Aorta (tissue), 5 donors: ENCODE measurements around the gene ITCH. TPM values are rescaled to one million over a fixed set of nuclear protein-coding genes. Genes with fewer than 3 reads are reported as not detected.
"Not testable (repeated sequence)": the region's sequence is repeated elsewhere in the genome, so short reads cannot be mapped to it uniquely, and the experiment has no call there.

Experiments used
- ATAC-seq: fragments of 200-7000 bp; cut with Tn5 transposase; one replicate; pipeline ENCODE4 v1.9.1; 2022; ENCODE audit warnings: moderate library complexity; ENCODE audit not compliant: low FRiP score
- DNase-seq, 2 donors: peaks; one replicate each; pipeline ENCODE4 v3.0.0-alpha.2; 2020
- H3K27ac ChIP-seq, 2 donors: one replicate each; pipeline ENCODE4 v1.5.1; 2013; ENCODE audit warnings: low read length in 2 of 2, mild to moderate bottlenecking in 2 of 2, moderate library complexity in 2 of 2, control low read depth in 1 of 2, inconsistent platforms in 1 of 2, low read depth in 1 of 2
- H3K27me3 ChIP-seq, 2 donors: one replicate each; pipeline ENCODE4 v1.6.1; 2013; ENCODE audit warnings: control low read depth in 1 of 2, low read length in 1 of 2, mild to moderate bottlenecking in 1 of 2, moderate library complexity in 1 of 2; ENCODE audit not compliant: insufficient read depth in 2 of 2, control insufficient read depth in 1 of 2
- H3K36me3 ChIP-seq, 2 donors: one replicate each; pipeline ENCODE4 v1.6.1; 2013; ENCODE audit warnings: control low read depth in 1 of 2, low read length in 1 of 2, mild to moderate bottlenecking in 1 of 2; ENCODE audit not compliant: insufficient read depth in 2 of 2, control insufficient read depth in 1 of 2
- H3K4me1 ChIP-seq, 2 donors: one replicate each; pipeline ENCODE4 v1.6.1; 2013; ENCODE audit warnings: low read length in 2 of 2, control low read depth in 1 of 2, mild to moderate bottlenecking in 1 of 2, moderate library complexity in 1 of 2; ENCODE audit not compliant: insufficient read depth in 2 of 2, control insufficient read depth in 1 of 2
- H3K4me3 ChIP-seq, 2 donors: one replicate each; pipeline ENCODE4 v1.5.1; 2013; ENCODE audit warnings: low read length in 2 of 2, control low read depth in 1 of 2, mild to moderate bottlenecking in 1 of 2
- H3K9me3 ChIP-seq: one replicate; pipeline ENCODE4 v1.6.1; 2013; ENCODE audit warnings: mild to moderate bottlenecking, low read length; ENCODE audit not compliant: control insufficient read depth
- WGBS, 2 donors: extraction: QIAGEN DNeasy Blood & Tissue Kit; methylation state at CpG; one replicate each; pipeline ENCODE4 v1.1.7; 2013; 5-methylcytosine and 5-hydroxymethylcytosine counted together
- intact Hi-C, 2 donors: fragments of 100-400 bp; cut with DNase I; formaldehyde crosslinking; loops; one replicate each; pipeline versions ENCODE4 v1.14.2 to v1.15.0; 2022
- polyA plus RNA-seq, 2 donors: library from polyadenylated mRNA; stranded (reverse); fragments of 200-250 nt; gene quantifications; one replicate each; pipeline ENCODE4 v1.2.3, GENCODE V29; 2013
- total RNA-seq, 2 donors: library from RNA; stranded (reverse); fragmentation: NEBNext Ultra II Directional; extraction: Animal tissue kit (Norgen Biotek cat#: 25700); gene quantifications; one replicate each; pipeline ENCODE4 v1.2.1, GENCODE V29; 2021
- donor health status: healthy with polysubstance abuse.
- donor health status: Bipolar disorder and iron deficiency.
- donor health status: DM: no; HTN: no; CAD: no.
- donor health status: DM: no; HTN: no; CAD: no.
- donor health status: DM: yes; HTN: yes; CAD: no.

ITCH gene
- total and polyA plus RNA-seq, 4 donors = 11.7 to 66.2 (median 36.8) TPM

- H3K4me3 ChIP-seq, DNase-seq, intact Hi-C loops, H3K4me1 ChIP-seq, H3K27me3 ChIP-seq, ATAC-seq, H3K36me3 ChIP-seq, H3K27ac ChIP-seq, H3K9me3 ChIP-seq: not testable (repeated sequence)
- WGBS, 2 donors = 75 to 77% methylated on average over 7 of the region's 7 CpGs
These were observed 155.8 kb downstream of the ITCH start for GRCh38 chr20:34518863-34519262.

DNA sequence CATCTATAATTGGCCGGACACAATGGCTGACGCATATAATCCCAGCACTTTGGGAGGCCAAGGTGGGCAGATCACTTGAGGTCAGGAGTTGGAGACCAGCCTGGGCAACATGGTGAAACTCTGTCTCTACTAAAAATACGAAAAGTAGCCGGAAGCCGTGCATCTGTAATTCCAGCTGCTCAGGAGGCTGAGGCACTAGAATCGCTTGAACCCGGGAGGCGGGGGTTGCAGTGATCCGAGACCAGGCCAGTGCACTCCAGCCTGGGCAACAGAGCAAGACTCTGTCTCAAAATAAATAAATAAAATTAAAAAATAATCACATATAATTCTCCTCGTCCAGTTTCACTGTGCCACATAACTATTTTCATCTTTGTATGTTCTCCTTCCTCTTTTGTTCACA lies 156.8 kb downstream of the ITCH start:
- not testable (repeated sequence) for H3K4me3 ChIP-seq, H3K27me3 ChIP-seq, DNase-seq, H3K27ac ChIP-seq, H3K36me3 ChIP-seq, ATAC-seq, H3K9me3 ChIP-seq, H3K4me1 ChIP-seq
- intact Hi-C loops = loop anchor here (2.0 to 10.0 kb wide), 2 partner anchors 205 to 207 kb away; no protein-coding TSS in a partner anchor
- 79 to 81% methylated on average over 10 of the region's 10 CpGs for WGBS, 2 donors

GRCh38 chr20:34522969-34523871 lies 160.1 kb downstream of the ITCH start:
- Histone ChIP-seq H3K27me3 (no peaks in the 10 kb centered on the region), H3K27ac (peak overlapping the region in 1 of 2 donors; percentile 46), H3K9me3 (no peaks in the 10 kb centered on the region), H3K4me1 (peaks cover 0 to 1% of the 10 kb centered on the region in 2 donors), H3K36me3 (peaks cover 0 to 2% of the 10 kb centered on the region in 2 donors), H3K4me3 (no peak overlapping the region)
- intact Hi-C loops = loop anchor here in 1 of 2 donors (10.0 kb wide), 1 partner anchor 208 kb away; no protein-coding TSS in a partner anchor
- DNase-seq (no peak), ATAC-seq (peak; percentile 44)
- 21 to 28% methylated on average over 16 to 17 of the region's 17 CpGs for WGBS, 2 donors

- Histone ChIP-seq H3K27me3 (no peaks in the 10 kb centered on the region), H3K36me3 (peaks cover 0 to 2% of the 10 kb centered on the region in 2 donors), H3K4me3 (no peak overlapping the region), H3K27ac (no peak overlapping the region), H3K4me1 (peaks cover 0 to 1% of the 10 kb centered on the region in 2 donors), H3K9me3 (no peaks in the 10 kb centered on the region)
- no peak for ATAC-seq
- 86 to 87% methylated on average over 11 of the region's 11 CpGs for WGBS, 2 donors
- intact Hi-C loops = loop anchor here in 1 of 2 donors (10.0 kb wide), 1 partner anchor 210 kb away; no protein-coding TSS in a partner anchor
- no peak for DNase-seq
These were observed 161.4 kb downstream of the ITCH start for GRCh38 chr20:34524426-34524825.

DNA sequence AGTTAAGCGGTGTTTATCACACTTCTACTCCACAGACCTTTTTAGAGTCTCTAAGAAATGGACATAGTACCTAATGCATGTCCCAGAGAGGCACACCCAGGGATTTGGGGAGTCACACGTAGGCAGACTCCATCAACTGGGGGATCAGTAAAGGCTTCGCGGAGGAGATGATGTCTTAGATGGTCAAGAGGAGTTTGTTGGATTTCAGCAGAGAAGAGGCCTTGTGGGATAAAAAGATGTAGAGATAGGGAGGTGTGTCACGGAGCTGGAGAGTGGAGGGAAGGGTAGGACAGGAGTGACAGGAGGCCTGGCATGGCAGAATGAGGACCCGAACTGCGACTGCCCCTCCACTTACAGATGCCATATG lies 162.3 kb downstream of the ITCH start:
- intact Hi-C loops = loop anchor here in 1 of 2 donors (10.0 kb wide), 1 partner anchor 211 kb away; no protein-coding TSS in a partner anchor
- DNase-seq = no peak
- Histone ChIP-seq H3K27me3 (no peaks in the 10 kb centered on the region), H3K36me3 (peaks cover 0 to 2% of the 10 kb centered on the region in 2 donors), H3K4me3 (no peak overlapping the region), H3K4me1 (peaks cover 0 to 1% of the 10 kb centered on the region in 2 donors), H3K9me3 (no peaks in the 10 kb centered on the region), H3K27ac (peak overlapping the region in 1 of 2 donors; percentile 69)
- no peak for ATAC-seq
- 79 to 82% methylated on average over 7 of the region's 7 CpGs for WGBS, 2 donors

GRCh38 chr20:34525709-34526416 lies 162.8 kb downstream of the ITCH start:
- no peaks in the 10 kb centered on the region for H3K9me3 ChIP-seq
- WGBS, 2 donors = 19 to 21% methylated on average over 14 of the region's 14 CpGs
- no peak overlapping the region for H3K4me3 ChIP-seq
- no peaks in the 10 kb centered on the region for H3K27me3 ChIP-seq
- H3K4me1 ChIP-seq = peaks cover 0 to 1% of the 10 kb centered on the region in 2 donors
- intact Hi-C loops = loop anchor here in 1 of 2 donors (10.0 kb wide), 1 partner anchor 211 kb away; no protein-coding TSS in a partner anchor
- H3K36me3 ChIP-seq = peaks cover 0 to 2% of the 10 kb centered on the region in 2 donors
- DNase-seq (peak; percentile 87 to 90), ATAC-seq (peak; percentile 86)
- H3K27ac ChIP-seq = peak overlapping the region in 1 of 2 donors; percentile 69

DNA sequence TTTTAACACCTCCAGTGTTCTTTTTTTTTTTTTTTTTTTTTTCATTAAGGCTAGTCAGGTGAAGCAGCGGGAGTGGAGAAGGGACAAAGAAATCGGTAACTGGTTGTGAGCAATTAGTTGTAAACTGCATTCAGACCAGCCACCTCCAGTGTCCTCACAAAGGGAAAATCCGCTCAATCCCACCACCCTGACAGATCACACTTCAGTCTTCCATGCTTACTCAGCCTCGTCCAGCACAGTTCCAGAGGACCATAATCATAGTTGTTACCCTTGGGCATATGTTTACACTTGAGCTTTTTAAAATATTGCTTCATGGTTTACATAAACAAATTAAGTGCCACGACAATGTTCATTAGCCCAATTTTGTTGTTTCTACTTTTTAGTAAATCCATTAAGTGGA lies 163.4 kb downstream of the ITCH start:
- Histone ChIP-seq H3K4me1 (peaks cover 0 to 1% of the 10 kb centered on the region in 2 donors), H3K4me3 (no peak overlapping the region), H3K9me3 (no peaks in the 10 kb centered on the region), H3K36me3 (peaks cover 0 to 2% of the 10 kb centered on the region in 2 donors), H3K27ac (peak overlapping the region in 1 of 2 donors; percentile 56), H3K27me3 (no peaks in the 10 kb centered on the region)
- DNase-seq (no peak), ATAC-seq (no peak)
- intact Hi-C loops = loop anchor here in 1 of 2 donors (10.0 kb wide), 1 partner anchor 212 kb away; no protein-coding TSS in a partner anchor
- 80 to 81% methylated on average over 5 of the region's 5 CpGs for WGBS, 2 donors

DNA sequence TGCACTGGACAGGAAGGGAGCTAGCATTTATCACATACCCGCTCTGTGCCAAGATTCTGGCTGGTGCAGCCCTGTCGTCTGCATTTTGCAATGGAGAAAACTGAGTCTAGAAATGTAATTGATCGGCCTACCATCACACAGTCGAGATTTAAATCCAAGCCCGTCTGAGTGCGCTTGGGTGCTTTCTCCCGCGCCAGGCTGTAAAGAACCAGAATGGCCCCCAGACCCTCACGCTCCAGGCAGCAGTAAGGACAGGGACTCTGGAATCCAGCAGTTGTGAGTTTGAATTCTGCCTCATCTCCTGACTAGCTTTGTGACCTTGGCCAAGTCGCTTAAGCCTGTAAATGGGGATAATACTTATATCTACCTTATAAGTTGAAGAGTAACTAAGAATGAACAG lies 163.9 kb downstream of the ITCH start:
- Histone ChIP-seq H3K4me1 (peaks cover 0 to 1% of the 10 kb centered on the region in 2 donors), H3K27me3 (no peaks in the 10 kb centered on the region), H3K4me3 (no peak overlapping the region), H3K9me3 (no peaks in the 10 kb centered on the region), H3K36me3 (peaks cover 0 to 2% of the 10 kb centered on the region in 2 donors), H3K27ac (no peak overlapping the region)
- intact Hi-C loops = loop anchor here in 1 of 2 donors (10.0 kb wide), 1 partner anchor 212 kb away; no protein-coding TSS in a partner anchor
- ATAC-seq = no peak
- no peak for DNase-seq
- 87 to 88% methylated on average over 10 of the region's 10 CpGs for WGBS, 2 donors
